HL-60/S4 treated with retinoic acid at 250 ng/mL for 4 days and 3 days (cell line): ENCODE data around the gene GNG7.
"Not testable (repeated sequence)": the region's sequence is repeated elsewhere in the genome, so short reads cannot be mapped to it uniquely, and the experiment has no call there.

Experiments
- in situ Hi-C: fragments of 300-500 bp; cut with MboI; formaldehyde crosslinking; loops from 2 replicates; pipeline ENCODE4 v1.7.0; 2022; ENCODE audit warnings: low sequenced_read_pairs

Gene GNG7

DNA sequence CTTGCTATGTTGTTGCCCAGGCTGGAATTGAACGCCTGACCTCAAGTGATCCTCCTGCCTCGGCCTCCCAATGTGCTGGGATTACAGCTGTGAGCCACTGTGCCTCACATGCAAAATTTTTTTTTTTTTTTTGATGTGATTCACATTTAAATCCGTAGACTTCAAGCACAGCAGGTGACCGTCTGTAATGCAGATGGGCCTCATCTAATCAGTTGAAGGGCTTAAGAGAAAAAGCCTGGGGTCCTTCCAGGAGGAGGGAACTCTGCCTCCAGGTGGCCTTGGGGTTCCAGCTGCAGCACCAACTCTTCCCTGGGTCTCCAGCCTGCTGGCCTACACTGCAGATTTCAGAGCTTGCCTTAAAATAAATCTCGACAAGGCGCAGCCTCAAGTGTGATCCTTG lies 183.0 kb downstream of the GNG7 start:
- in situ Hi-C loops, result no loop called here

DNA sequence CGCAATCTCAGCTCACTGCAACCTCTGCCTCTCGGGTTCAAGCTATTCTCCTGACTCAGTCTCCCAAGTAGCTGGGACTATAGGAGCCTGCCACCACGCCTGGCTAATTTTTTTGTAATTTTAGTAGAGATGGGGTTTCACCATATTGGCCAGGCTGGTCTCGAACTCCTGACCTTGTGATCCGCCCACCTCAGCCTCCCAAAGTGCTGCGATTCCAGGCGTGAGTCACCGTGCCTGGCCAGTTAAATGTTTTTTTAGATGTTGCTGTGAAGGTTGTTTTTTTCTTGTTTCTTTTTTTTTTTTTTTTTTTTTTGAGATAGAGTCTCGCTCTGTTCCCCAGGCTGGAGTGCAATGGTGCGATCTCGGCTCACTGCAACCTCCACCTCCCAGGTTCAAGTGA lies 183.6 kb downstream of the GNG7 start:
- in situ Hi-C loops, result not testable (repeated sequence)

DNA sequence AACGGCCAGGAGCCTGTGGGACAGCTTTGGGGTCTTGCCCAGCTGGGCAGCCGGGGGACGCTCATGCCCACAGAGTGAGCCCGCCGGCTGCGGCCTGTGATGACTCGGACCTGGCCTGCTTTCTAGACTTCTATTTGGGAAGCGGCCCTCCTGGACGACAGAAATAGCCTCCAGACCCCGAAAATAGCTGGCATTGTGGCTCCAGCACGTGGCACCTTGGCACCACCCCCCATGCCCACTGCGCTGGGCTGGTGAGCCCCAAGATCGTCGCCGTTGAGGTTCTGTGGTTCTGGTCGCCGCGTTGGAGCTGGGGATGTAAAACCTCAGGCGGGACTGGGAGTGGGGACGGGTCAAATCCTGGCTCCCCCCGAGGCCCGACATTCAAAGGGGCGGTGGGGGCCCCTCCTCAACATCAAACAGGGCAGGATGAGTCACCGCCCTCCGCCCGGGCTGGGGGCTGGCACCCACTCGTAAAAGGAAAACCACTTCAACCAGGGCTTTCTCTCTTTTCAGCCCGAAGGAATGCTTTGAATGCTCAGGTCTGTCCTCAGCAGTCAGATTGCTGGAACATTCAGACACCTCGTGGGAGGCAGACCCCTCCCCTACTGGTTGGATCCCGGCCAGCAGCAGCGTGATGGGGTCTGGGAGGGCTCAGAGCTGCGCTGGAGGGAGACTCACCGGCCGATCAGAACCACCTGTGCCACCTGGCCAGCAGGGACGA lies 184.5 kb downstream of the GNG7 start:
- in situ Hi-C loops, result no loop called here

DNA sequence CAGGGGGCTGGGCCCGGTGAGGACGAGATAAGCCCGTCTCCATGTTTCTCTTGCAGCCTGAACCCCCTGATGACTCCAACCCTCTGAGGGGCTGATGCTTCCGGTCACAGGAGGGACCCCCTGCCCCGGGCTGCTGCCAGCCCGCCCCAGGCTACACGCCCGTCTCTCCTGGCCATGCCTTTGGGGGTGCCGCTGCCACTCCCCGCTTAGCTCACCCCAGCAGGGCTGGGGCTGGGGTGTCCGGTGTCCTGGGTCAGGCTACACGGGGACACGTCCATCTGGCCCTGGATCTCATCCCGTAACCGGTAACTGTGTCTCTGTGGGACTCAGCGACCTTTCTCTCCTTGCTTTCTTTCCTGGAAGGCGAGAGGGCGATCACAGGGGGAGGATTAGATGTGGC lies 185.8 kb downstream of the GNG7 start:
- in situ Hi-C loops, result no loop called here

DNA sequence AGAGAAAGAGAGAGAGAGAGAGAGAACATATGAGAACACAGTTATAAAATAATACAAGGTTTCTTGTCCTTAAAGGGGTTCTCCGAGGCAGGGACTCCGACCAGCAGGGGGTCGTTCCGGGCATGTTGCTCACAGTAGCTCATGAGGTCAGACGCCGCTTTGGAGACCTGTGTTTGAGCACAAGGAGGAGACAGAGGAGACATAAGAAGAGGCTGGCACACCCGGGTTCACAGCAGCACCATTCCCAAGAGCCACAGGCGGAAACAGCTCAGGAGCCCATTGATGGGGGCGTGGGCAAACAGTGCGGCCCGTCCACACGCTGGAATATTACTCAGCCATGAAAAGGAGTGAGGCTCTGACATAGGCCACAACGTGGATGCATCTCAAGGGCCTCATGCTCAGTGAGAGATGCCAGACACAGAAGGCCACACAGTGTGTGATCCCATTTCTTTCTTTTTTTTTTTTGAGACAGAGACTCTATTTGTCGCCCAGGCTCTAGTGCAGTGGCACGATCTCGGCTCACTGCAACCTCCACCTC lies 187.4 kb downstream of the GNG7 start:
- in situ Hi-C loops, result no loop called here

DNA sequence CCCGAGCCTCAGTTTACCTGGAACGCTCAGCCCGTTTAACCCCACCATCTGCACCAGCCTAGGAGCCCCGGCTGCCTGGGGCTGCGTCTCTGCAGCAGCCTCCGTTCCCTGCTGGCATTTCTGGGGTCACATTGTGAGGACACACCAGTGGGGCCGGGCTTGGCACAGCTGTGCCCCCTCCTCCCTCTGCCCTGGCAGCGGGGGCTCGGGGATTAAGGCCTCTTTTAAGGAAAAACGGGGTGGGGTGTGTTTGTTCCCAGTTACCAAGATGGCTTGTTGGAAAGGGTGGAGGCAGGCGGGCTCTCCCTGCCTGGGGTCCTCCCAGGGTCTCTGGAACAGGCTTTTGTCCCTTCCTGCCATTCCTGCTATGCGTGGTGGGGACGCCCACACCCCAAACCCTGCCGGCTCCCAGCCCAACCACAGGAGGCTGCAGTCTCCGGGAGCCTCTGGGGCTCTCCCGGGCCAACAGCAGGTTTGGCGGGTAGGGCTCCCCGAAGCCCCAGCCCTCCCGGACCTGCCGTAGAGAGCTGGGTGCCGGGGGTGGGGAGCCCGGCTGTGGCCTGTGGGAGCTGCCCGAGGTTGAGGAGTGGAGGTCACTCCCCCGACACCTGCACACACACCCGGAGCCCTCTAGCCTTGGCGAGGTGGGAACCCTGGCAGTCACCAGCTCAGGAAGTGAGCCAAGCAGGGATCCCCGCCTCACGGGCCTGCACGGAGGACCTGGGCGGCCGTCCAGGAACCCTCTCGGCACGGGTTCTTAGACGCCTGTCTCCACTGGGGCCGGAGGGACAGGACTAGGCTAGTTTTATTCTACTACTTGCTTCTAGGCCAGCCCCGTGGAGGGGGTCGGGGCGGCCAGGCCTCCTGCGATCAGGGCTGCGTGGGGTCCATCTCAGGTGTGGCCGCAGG lies 189.7 kb downstream of the GNG7 start:
- in situ Hi-C loops, result no loop called here

DNA sequence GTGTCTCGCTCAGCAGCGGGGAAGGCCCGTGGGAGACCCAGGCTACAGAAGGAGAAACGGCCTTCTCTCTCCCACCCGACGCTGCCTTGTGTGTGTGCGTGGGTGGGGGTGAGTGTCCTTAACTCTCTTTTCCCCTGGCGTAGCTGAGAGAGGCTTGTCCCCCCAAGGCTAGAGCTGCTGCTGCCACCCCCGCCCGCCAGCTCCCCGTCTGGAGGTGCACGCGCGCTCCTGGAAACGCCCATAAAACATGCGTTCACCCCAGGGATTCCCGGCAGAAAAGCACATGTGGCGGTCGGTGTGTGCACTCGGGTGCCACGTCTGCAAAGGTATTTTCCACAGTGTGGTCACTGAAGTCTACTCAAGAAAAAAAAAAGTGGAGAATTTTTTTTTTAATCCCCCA lies 190.5 kb downstream of the GNG7 start:
- in situ Hi-C loops, result no loop called here

DNA sequence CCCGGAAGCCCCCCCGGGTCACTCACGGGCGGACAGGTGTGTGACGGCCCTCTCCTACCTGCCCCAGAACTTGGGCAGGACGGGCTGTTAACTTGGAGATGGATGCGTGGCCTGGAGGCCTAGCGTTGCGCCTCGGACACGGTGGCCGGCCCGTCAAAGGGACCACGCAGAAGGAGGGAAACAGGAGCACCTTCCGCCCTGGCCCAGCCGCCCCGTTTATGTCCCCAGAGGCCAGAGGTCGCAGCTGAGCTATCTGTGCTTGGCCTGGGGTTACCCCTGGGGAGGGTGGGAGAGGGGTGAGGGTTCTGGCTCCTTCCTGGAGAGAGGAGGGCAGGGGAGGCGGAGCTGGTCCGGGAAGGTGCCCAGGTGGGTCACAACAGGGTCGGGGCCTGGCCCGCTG lies 190.9 kb downstream of the GNG7 start:
- in situ Hi-C loops, result no loop called here

DNA sequence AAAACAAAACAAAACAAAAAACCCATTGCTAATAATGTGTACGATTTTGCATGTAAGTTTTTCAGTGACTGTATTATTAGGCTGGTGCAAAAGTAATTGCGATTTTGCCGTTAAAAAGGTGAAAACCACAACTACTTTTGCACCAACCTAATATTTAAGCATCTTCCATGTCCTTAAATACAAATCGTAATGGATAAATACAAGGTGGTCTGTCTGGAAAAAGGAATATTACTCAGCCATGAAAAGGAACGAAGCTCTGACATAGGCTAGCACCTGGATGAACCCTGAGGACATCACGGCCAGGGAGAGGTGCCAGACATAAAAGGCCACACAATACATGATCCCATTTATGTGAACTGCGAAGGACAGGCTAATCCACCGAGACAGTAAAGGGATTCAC lies 193.4 kb downstream of the GNG7 start:
- in situ Hi-C loops, result no loop called here

DNA sequence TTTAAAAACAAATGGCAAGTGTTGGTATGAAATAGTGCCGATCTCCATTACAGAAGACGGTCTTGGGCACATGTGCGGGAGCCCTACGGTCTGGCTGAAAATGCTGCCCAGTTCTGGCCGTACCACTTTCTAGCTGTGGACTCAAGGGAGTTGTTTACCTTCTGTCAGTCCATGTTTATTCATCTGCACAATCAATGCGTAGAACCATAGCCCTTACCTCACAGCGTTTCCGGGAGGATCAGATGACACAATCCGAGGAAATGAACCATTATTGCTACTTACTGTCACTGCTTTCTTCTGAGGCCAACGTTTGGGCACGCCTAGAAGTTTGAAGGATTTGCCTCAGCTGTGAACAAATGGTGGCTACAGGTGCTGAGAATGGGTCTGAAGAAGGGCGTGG lies 195.4 kb downstream of the GNG7 start:
- in situ Hi-C loops, result no loop called here

DNA sequence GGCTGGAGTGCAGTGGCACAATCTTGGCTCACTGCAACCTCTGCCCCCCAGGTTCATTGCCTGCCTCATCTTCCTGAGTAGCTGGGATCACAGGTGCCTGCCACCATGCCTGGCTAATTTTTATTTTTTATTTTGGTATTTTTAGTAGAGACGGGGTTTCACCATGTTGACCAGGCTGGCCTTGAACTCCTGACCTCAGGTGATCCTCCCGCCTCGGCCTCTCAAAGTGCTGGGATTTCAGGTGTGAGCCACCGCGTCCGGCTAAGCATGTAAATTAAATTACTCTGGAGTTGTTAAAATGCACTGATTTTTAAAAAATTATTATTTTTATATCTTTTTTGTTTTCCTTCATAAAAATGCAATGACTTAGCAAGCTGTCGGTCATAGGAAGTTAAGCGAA lies 195.8 kb downstream of the GNG7 start:
- in situ Hi-C loops, result not testable (repeated sequence)

DNA sequence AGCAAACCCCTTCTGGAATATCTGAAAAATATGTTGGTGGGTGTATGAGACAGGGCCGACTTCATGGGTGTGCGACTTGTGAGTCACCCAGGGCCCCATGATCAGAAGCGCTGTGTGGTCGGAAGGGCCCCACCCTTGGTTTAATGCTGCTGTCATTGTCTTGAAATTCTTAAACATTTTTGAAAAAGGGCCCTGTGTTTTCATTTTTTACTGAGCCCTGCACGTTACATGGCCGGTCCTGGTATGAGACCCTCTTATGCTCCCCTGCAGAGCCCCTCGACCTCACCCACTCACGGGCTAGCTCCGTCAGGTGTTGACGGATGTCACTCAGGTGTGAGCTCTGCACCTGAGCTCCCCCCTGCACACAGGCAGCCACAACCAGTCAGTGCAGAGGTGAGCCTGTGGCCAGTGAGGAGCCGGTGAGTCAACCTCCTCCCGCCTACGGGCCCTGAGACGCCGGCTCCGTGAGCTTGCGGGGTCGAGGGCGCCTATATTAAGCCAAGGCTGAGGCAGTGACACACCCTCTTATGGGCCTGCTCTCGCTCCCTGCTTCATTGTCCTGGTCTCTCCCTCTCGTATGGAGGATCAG lies 198.9 kb downstream of the GNG7 start:
- in situ Hi-C loops, result no loop called here

DNA sequence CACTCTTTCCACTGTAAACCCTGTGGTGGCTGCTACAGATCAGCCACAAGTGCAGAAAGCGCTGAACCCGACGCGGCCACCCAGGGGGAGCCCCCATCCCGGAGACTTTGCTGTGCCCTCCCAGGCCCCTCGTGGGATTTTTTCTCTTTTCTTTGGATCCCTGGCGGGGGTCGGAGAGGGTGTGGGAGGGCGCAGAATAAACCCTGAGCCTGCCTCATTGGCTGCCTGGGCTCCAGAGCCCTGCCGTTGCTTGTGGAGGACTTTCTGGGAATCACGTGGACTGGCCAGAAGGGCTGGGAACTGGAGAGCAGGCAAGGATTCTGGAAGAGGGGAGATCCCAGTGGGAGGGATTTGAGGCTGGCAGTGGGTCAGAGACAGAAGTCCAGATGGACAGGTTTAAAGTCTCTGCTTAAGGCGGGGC lies 201.6 kb downstream of the GNG7 start:
- in situ Hi-C loops, result no loop called here

DNA sequence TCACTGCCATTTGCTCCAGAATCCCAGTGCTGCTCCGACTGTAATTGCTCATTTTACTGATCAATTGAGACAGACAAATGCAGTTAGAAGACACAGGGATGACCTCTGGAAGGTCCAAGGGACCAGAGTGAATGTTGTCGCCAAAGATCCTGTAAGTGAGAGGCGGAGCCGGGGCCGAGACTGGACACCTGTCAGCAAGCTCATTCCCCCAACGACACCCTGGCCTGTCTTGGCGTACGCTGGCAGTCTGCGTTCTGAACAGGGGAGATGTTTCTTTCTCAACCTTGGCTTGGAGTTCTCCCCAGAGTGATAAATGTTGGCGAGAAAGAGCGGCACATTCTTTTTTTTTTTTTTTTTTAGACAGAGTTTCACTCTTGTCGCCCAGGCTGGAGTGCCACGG lies 202.3 kb downstream of the GNG7 start:
- in situ Hi-C loops, result no loop called here

DNA sequence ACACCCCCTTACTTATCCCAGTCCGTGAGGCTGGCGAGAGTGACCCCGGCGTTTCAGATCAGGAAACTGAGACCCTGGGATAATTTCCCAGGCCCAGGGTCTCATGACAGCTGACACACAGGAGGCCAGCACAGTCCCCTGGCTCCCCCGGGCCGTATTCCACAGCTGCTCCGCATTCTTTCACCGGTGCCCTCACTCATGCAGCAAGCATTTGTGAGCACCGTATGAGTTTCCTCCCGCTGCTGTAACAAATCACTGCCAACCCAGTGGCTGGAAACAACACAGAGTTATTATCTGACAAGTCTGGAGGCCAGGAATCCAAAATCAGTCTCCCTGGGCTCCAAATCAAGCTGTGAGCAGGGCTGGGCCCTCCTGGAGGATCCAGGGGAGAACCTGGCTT lies 205.3 kb downstream of the GNG7 start:
- in situ Hi-C loops, result no loop called here

DNA sequence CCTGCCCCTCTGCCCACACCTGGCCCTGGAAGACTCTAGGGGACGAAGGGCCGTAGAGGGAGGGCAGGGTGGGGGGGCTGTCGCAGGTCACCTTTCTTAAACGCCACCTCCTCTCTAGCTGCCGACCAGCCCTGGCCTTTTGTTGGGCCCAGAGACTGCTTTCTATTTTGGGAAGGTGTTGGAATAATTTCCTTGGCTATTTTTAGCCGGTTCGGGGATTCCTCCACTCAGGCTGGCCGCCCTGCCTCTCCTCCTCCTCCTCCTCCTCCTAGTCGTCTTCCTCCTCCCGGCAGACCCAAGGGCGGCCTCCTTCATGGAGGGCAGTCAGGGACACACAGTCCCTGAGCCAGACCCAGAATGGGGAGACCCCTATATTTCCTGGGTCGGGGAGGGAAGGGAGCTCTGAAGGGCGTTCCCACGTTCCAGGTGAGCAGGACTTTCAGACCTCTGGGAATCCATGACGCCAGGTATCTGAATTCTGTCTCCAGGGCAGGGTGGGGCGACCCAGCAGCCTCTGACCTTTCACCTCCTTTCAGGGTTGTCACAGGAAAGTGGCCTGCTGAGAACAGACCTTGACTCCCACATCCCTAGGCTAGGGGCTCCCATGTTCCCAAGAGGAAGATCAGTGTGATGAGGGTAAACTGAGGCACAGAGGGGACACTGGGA lies 206.7 kb downstream of the GNG7 start:
- in situ Hi-C loops, result no loop called here

DNA sequence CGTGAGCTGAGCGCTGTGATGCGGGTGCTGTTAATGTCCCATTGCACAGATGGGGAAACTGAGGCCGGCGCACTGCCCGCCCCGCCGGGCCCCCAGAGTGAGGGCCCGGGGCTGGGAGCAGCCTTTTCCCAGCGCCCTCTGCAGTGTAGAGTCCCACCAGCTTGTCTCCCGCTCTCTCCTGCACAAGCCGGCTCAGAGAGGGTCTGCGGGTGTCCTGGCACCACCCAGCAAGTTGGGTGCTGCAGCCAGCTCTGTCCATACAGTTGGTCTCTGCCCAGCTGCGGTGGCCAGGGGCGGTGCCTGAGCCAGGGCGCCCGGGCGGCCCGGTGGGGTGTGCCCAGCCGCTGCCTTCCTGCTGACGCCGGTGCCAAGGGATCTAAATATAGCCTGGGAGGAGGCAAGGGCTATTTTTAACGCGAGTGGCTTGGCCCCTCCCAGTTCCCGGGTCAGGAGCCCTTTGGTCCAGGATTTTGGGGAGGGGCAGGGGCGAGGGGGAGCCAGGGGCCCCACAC lies 207.3 kb downstream of the GNG7 start:
- in situ Hi-C loops, result no loop called here

DNA sequence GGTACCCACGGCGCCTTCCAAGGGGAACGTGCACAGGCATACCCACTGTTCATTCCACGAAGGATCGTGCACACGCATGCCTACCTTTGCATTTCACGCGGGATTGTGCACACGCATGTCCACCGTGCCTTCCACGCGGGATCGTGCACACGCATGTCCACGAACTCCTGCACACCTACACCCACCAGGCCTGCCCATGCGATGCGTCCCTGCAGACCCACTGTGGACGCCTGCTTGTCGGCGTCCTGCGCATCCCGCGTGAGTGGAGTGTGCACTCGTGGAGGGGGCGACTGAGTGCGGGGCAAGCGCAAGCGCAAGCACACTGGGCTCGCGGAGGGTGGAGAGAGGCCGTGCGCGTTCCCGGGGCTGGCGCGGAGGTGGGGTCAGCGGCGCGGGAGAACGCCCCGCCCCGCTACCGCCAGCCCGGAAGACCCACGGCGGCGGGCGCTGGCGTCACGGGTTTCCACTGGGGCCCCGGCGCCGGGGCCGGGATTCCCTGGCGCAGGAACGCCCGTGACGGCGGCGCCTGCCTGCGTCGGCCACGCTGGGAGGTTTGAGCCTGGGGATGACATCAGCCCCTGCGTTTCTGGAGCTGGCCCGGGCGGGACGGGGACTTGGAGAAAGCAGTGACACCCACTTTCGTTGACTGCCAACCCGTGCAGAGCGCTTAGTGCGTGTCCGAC lies 207.9 kb downstream of the GNG7 start:
- in situ Hi-C loops, result no loop called here

DNA sequence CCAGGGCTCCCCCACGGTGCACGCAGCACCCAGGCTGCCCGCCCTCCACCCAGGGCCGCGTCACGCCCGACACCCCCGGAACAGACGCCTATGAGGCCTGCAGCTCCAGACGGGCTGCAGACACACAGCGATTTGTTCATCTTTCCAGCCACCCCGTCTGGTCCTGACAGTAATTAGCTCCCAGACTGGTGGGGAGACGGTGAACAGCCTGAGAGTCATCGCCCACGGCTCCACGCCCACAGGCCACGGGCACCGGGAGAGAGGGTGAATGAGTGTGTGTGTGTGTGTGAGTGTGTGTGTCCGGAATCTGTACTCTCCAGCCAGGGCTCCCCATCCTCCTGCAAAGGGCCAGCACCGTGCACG lies 208.4 kb downstream of the GNG7 start:
- in situ Hi-C loops, result no loop called here

DNA sequence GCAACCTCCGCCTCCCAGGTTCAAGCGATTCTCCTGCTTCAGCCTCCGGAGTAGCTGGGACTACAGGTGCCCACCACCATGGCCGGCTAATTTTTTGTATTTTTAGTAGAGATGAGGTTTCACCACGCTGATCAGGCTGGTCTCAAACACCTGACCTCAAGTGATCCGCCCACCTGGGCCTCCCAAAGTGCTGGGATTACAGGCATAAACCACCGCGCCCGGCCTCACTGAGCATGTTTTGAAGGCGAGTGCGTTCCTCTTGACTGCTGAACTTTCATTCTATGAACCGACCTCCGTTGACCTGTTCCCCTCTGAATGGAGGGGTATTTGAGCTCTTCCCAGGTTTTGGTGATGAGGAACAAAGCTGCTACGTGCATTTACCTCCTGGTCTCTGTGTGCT lies 209.0 kb downstream of the GNG7 start:
- in situ Hi-C loops, result not testable (repeated sequence)
